Esophagus muscularis mucosa (tissue), 4 donors: ENCODE results near the gene GSTA2. TPM values are rescaled to one million over a fixed set of nuclear protein-coding genes. Genes with fewer than 3 reads are reported as not detected.
"Not testable (repeated sequence)": the region's sequence is repeated elsewhere in the genome, so short reads cannot be mapped to it uniquely, and the experiment has no call there.

ENCODE experiments used
- DNase-seq: peaks from one replicate; pipeline ENCODE4 v3.0.0-alpha.2; 2017; ENCODE audit errors: extremely low spot score
- H3K27ac ChIP-seq, 4 donors: fragments of 200-600 bp; sonication (generic); replicated peaks in 1 of 4; 1 replicate in 3 of 4; 2 replicates in 1 of 4; pipeline ENCODE4 v1.5.1; 2016 to 2019; ENCODE audit warnings: mild to moderate bottlenecking in 1 of 4
- H3K27me3 ChIP-seq, 4 donors: fragments of 200-600 bp; sonication (generic); one replicate each; pipeline versions ENCODE4 v1.5.1 to v1.6.0; 2016 to 2019
- H3K36me3 ChIP-seq, 4 donors: fragments of 200-600 bp; sonication (generic); one replicate each; pipeline ENCODE4 v1.5.1; 2016 to 2019
- H3K4me1 ChIP-seq, 4 donors: fragments of 200-600 bp; sonication (generic); one replicate each; pipeline ENCODE4 v1.5.1; 2016 to 2019
- H3K4me3 ChIP-seq, 4 donors: fragments of 200-600 bp; sonication (generic); 1 replicate in 2 of 4; 2 replicates in 2 of 4; pipeline ENCODE4 v1.5.1; 2016 to 2019; ENCODE audit warnings: mild to moderate bottlenecking in 4 of 4, moderate library complexity in 1 of 4
- H3K9me3 ChIP-seq, 4 donors: fragments of 200-600 bp; sonication (generic); 1 replicate in 3 of 4; 2 replicates in 1 of 4; pipeline ENCODE4 v1.5.1; 2016 to 2019
- CTCF ChIP-seq, 3 experiments: fragments of 200-600 bp in 2 of 3; fragments of 450-650 bp in 1 of 3; sonication (generic) in 2 of 3; IDR thresholded peaks; one replicate each; pipeline ENCODE4 v1.5.1; 2017 to 2019; ENCODE audit warnings: antibody characterized with exemption in 3 of 3, mild to moderate bottlenecking in 2 of 3, moderate library complexity in 1 of 3
- EP300 ChIP-seq: sonication (generic); formaldehyde crosslinking; IDR thresholded peaks from one replicate; pipeline ENCODE4 v1.6.1; 2017; ENCODE audit warnings: antibody characterized with exemption
- POLR2A ChIP-seq: fragments of 450-650 bp; IDR thresholded peaks from one replicate; pipeline ENCODE4 v1.6.1; 2017; ENCODE audit warnings: antibody characterized with exemption, moderate library complexity, mild to moderate bottlenecking, low read depth
- POLR2AphosphoS5 ChIP-seq, 2 donors: sonication (generic); formaldehyde crosslinking; IDR thresholded peaks; one replicate each; pipeline ENCODE4 v1.6.1; 2017; ENCODE audit warnings: antibody characterized with exemption in 2 of 2
- WGBS: methylation state at CpG from one replicate; pipeline ENCODE4 v1.1.5; 2018; 5-methylcytosine and 5-hydroxymethylcytosine counted together
- intact Hi-C: fragments of 100-400 bp; cut with DNase I; formaldehyde crosslinking; loops from one replicate; pipeline ENCODE4 v1.15.1; 2023
- total RNA-seq, 4 donors: library from RNA; depleted of rRNA; stranded (reverse); fragments of >200 nt; gene quantifications; one replicate each; pipeline versions ENCODE4 v1.1.0 to v1.2.1, GENCODE V29; 2016

The GSTA2 gene
- total RNA-seq, 4 donors from 2014 or later: not detected

GRCh38 chr6:52779237-52779636 is 16.0 kb upstream of the GSTA2 start:
- no peak overlapping the region for H3K4me3 ChIP-seq
- H3K36me3 ChIP-seq: no peaks in the 10 kb centered on the region
- intact Hi-C loops: no loop called here
- H3K27me3 ChIP-seq: no peaks in the 10 kb centered on the region
- no peaks in the 10 kb centered on the region for H3K9me3 ChIP-seq
- 63% methylated on average over 1 of the region's 1 CpG for WGBS
- TF ChIP-seq POLR2AphosphoS5 (IDR thresholded peaks at IDR 0.05) (no peak), CTCF (IDR thresholded peaks at IDR 0.05) (no peak), EP300 (no peak), POLR2A (no peak)
- H3K27ac ChIP-seq: no peak overlapping the region
- DNase-seq: no peak
- H3K4me1 ChIP-seq: no peaks in the 10 kb centered on the region

GRCh38 chr6:52776711-52777351 is 13.6 kb upstream of the GSTA2 start:
- intact Hi-C loops: not testable (repeated sequence)

GRCh38 chr6:52769399-52769798 is 6.1 kb upstream of the GSTA2 start:
- 73% methylated on average over 4 of the region's 4 CpGs for WGBS
- DNase-seq, H3K27me3 ChIP-seq, H3K36me3 ChIP-seq, H3K9me3 ChIP-seq, H3K27ac ChIP-seq, intact Hi-C loops, H3K4me1 ChIP-seq, H3K4me3 ChIP-seq: not testable (repeated sequence)

More at GRCh38 chr6:52776711-52777351, 13.6 kb upstream of the GSTA2 start:
- not testable (repeated sequence) for H3K36me3 ChIP-seq, H3K4me1 ChIP-seq, H3K27me3 ChIP-seq, DNase-seq, H3K4me3 ChIP-seq, H3K9me3 ChIP-seq, H3K27ac ChIP-seq
- 90% methylated on average over 7 of the region's 9 CpGs for WGBS

- H3K36me3 ChIP-seq, H3K27ac ChIP-seq, intact Hi-C loops: not testable (repeated sequence)
Measured at GRCh38 chr6:52767658-52768057, 4.4 kb upstream of the GSTA2 start.

GRCh38 chr6:52761673-52762491 is 1.4 kb downstream of the GSTA2 start:
- H3K27ac ChIP-seq, intact Hi-C loops, H3K4me3 ChIP-seq, H3K27me3 ChIP-seq, H3K36me3 ChIP-seq, H3K9me3 ChIP-seq, DNase-seq, H3K4me1 ChIP-seq: not testable (repeated sequence)
- 69% methylated on average over 7 of the region's 7 CpGs for WGBS

More at GRCh38 chr6:52767658-52768057, 4.4 kb upstream of the GSTA2 start:
- H3K9me3 ChIP-seq, H3K4me3 ChIP-seq, DNase-seq, H3K4me1 ChIP-seq, H3K27me3 ChIP-seq: not testable (repeated sequence)

GRCh38 chr6:52760105-52760765 is 3.0 kb downstream of the GSTA2 start:
- no peak overlapping the region for H3K27ac ChIP-seq
- intact Hi-C loops: no loop called here
- no peaks in the 10 kb centered on the region for H3K9me3 ChIP-seq
- no peaks in the 10 kb centered on the region for H3K4me1 ChIP-seq
- TF ChIP-seq EP300 (no peak), POLR2A (no peak), POLR2AphosphoS5 (IDR thresholded peaks at IDR 0.05) (no peak), CTCF (IDR thresholded peaks at IDR 0.05) (no peak)
- no peak for DNase-seq
- H3K36me3 ChIP-seq: no peaks in the 10 kb centered on the region
- WGBS: 67% methylated on average over 6 of the region's 6 CpGs
- H3K4me3 ChIP-seq: no peak overlapping the region
- no peaks in the 10 kb centered on the region for H3K27me3 ChIP-seq
